K562 (cell line): ENCODE measurements around the gene RC3H2. TPM values are rescaled to one million over a fixed set of nuclear protein-coding genes. Genes with fewer than 3 reads are reported as not detected.

Source experiments
- CTCFL ChIP-seq: IDR thresholded peaks from 2 replicates; pipeline ENCODE4 v1.6.1; 2011; ENCODE audit warnings: borderline replicate concordance, low read depth, mild to moderate bottlenecking, moderate library complexity, low read length; ENCODE audit not compliant: insufficient read depth, poor library complexity, severe bottlenecking
- HMGN3 ChIP-seq: IDR thresholded peaks from 2 replicates; pipeline ENCODE4 v1.6.1; 2011; ENCODE audit warnings: borderline replicate concordance, low read depth, mild to moderate bottlenecking, mixed read lengths, low read length; ENCODE audit not compliant: insufficient read length; ENCODE audit errors: extremely low read depth
- NCOA2 ChIP-seq, 2 experiments: fragments of 450-650 bp; IDR thresholded peaks; 2 replicates each; pipeline ENCODE4 v1.6.1; 2018; ENCODE audit warnings: mild to moderate bottlenecking in 2 of 2, moderate library complexity in 1 of 2; ENCODE audit not compliant: partially characterized antibody in 2 of 2
- SETDB1 ChIP-seq: IDR thresholded peaks from one replicate; pipeline ENCODE4 v1.6.1; 2012; ENCODE audit warnings: low read length, control low read depth, inconsistent platforms
- STAT5A ChIP-seq: IDR thresholded peaks from 2 replicates; pipeline ENCODE4 v1.6.1; 2012; ENCODE audit warnings: low read length, inconsistent platforms, borderline replicate concordance
- TBL1XR1 ChIP-seq, 2 experiments: IDR thresholded peaks; 2 replicates each; pipeline ENCODE4 v1.6.1; 2012; ENCODE audit warnings: improper control_type of control experiment in 2 of 2, low read length in 2 of 2, mild to moderate bottlenecking in 1 of 2
- ZBTB40 ChIP-seq, 2 experiments: fragments of 450-650 bp in 1 of 2; sonication (generic) in 1 of 2; formaldehyde crosslinking in 1 of 2; IDR thresholded peaks; 2 replicates each; pipeline versions ENCODE4 v1.7.1 to v1.9.0; 2016 to 2022; ENCODE audit warnings: inconsistent platforms in 1 of 2, mild to moderate bottlenecking in 1 of 2, missing genetic modification reagents in 1 of 2
- ZNF639 ChIP-seq, 2 experiments: fragments of 200-800 bp in 1 of 2; sonication (Bioruptor generic) in 1 of 2; sonication (generic) in 1 of 2; formaldehyde crosslinking in 1 of 2; IDR thresholded peaks in 1 of 2; conservative IDR thresholded peaks in 1 of 2; 2 replicates each; pipeline versions ENCODE4 v1.5.0 to v1.6.1; 2016 to 2020; ENCODE audit warnings: missing compliant biosample characterization in 1 of 2, missing genetic modification characterization in 1 of 2, missing genetic modification reagents in 1 of 2
- ZNF76 ChIP-seq: fragments of 250-450 bp; sonication (Bioruptor Pico); IDR thresholded peaks from 2 replicates; pipeline ENCODE4 v1.4.0; 2020; ENCODE audit warnings: mild to moderate bottlenecking, moderate library complexity, borderline replicate concordance
- ZNF764 ChIP-seq: fragments of 250-450 bp; sonication (Bioruptor Pico); IDR thresholded peaks from 2 replicates; pipeline ENCODE4 v1.4.0; 2020; ENCODE audit warnings: low read depth, mild to moderate bottlenecking, moderate library complexity
- ZNF766 ChIP-seq: fragments of 200-800 bp; sonication (Bioruptor generic); conservative IDR thresholded peaks from 2 replicates; pipeline ENCODE4 v1.6.1; 2016; ENCODE audit warnings: missing genetic modification characterization, missing compliant biosample characterization
- polyA plus RNA-seq, 8 experiments: library from polyadenylated mRNA; depleted of rRNA in 4 of 8; stranded (reverse) in 5 of 8; unstranded in 3 of 8; fragments of >200 nt; fragmentation: Nextera tagmentation in 2 of 8; fragmentation: Illumina TruSeq in 1 of 8; extraction: Ambion mirVana in 2 of 8; extraction: Trizol in 1 of 8; gene quantifications; 2 replicates each; pipeline versions ENCODE4 v1.2.1 to v1.2.3, GENCODE V29; 2011 to 2014; ENCODE audit warnings: inconsistent platforms in 1 of 8, missing spikeins in 1 of 8
- total RNA-seq, 7 experiments: library from RNA; depleted of rRNA in 6 of 7; stranded (reverse); fragments of >200 nt in 6 of 7; fragmentation: Illumina TruSeq in 2 of 7; extraction: Trizol in 2 of 7; gene quantifications; 2 replicates each; pipeline versions ENCODE4 v1.2.1 to v1.2.3, GENCODE V29; 2011 to 2021; ENCODE audit warnings: low replicate concordance in 1 of 7

RC3H2 gene
- total and polyA plus RNA-seq, 9 of the 15 experiments (the other 6 are each of a cell fraction or from before 2014, with no cell fraction given), result 5.6 to 35.4 (median 18.6) TPM

DNA sequence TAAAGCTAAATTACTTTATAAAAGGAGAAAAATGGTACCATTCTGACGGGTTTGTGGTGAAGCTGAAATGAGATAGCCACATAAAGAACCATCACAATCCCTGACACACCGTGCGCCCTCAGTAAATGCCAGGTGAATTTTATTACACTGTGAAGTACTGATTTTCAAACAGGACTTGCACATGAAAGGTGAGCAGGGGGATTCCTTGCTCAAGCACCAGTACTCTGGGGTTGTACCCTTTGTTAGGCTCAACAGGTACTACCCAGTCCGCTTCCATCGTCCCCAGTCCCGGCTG lies 35.2 kb upstream of the RC3H2 start (continued):
- no peak for TF ChIP-seq ZNF76 (CRISPR knock-in tag)
- TF ChIP-seq SETDB1, result no peak
- no peak for TF ChIP-seq TBL1XR1 (IDR thresholded peaks at IDR 0.05; ENCODE audit: low read length in 2 of 2)
- TF ChIP-seq NCOA2 (IDR thresholded peaks at IDR 0.05; ENCODE audit: partially characterized antibody in 2 of 2), result no peak
- no peak for TF ChIP-seq ZNF766 (CRISPR knock-in tag)
- no peak for TF ChIP-seq HMGN3
- no peak for TF ChIP-seq ZBTB40 (IDR thresholded peaks at IDR 0.05)
- TF ChIP-seq ZBTB40 (CRISPR knock-in tag; IDR thresholded peaks at IDR 0.05), result no peak
- no peak for TF ChIP-seq STAT5A
- no peak for TF ChIP-seq CTCFL
- TF ChIP-seq ZNF764 (CRISPR knock-in tag), result no peak
- TF ChIP-seq ZNF639 (CRISPR knock-in tag; conservative IDR thresholded peaks at IDR 0.05 in 1 of 2, IDR thresholded peaks at IDR 0.05 in 1 of 2), result no peak
